VCaP (cell line): Measurements from ENCODE around the gene TSPAN17.

ENCODE experiments used
- H3K27ac ChIP-seq: fragments of 450-650 bp; 2 replicates; pipeline ENCODE4 v1.5.1; 2017
- CTCF ChIP-seq: fragments of 450-650 bp; conservative IDR thresholded peaks from 2 replicates; pipeline ENCODE4 v1.5.1; 2017; ENCODE audit warnings: mild to moderate bottlenecking, moderate library complexity

The TSPAN17 gene

GRCh38 chr5:176671890-176672747, 24.8 kb downstream of the TSPAN17 start:
- H3K27ac ChIP-seq = no peak overlapping the region
- TF ChIP-seq CTCF = no peak

GRCh38 chr5:176673651-176674583, 26.6 kb downstream of the TSPAN17 start:
- no peak for TF ChIP-seq CTCF
- no peak overlapping the region for H3K27ac ChIP-seq

- H3K27ac ChIP-seq = no peak overlapping the region
- no peak for TF ChIP-seq CTCF
Observed at GRCh38 chr5:176674799-176675198, 27.5 kb downstream of the TSPAN17 start.

- TF ChIP-seq CTCF = peak; percentile 73
- H3K27ac ChIP-seq = no peak overlapping the region
Observed at GRCh38 chr5:176675676-176676360, 28.5 kb downstream of the TSPAN17 start.

- TF ChIP-seq CTCF = no peak
- no peak overlapping the region for H3K27ac ChIP-seq
Observed at GRCh38 chr5:176676361-176676824, 29.1 kb downstream of the TSPAN17 start.

- H3K27ac ChIP-seq = no peak overlapping the region
- TF ChIP-seq CTCF = no peak
Observed at GRCh38 chr5:176677209-176677939, 30.1 kb downstream of the TSPAN17 start.
